GM18502 (cell line): Measurements from ENCODE around the gene JMJD1C.
"Not testable (repeated sequence)": the region's sequence is repeated elsewhere in the genome, so short reads cannot be mapped to it uniquely, and the experiment has no call there.

Experiments
- ATAC-seq: cut with Tn5 transposase; IDR thresholded peaks from one replicate; pipeline ENCODE4 v1.9.1; 2021; ENCODE audit warnings: mild to moderate bottlenecking; ENCODE audit not compliant: unreplicated experiment, poor library complexity

The JMJD1C gene

GRCh38 chr10:63240807-63241206, 225.0 kb downstream of the JMJD1C start:
- ATAC-seq = no peak

DNA sequence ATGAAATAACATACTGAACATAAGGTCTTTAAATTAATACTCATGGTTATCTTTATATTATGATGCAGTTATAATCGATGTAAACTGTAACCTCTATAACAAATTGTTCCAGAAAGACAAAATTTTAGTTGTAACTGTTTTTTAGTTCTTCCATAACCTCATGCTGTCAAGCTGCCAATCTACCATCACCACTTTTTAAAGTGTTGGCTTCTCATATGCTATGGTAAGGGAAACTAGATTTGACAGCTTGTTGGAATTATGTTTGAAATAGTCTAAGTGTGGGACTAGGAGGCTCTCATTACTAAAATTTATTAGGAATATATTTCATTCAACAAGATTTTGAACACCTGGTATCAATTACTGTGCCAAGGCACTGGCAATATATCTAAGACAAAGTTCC, 227.3 kb downstream of the JMJD1C start:
- ATAC-seq = no peak

GRCh38 chr10:63237396-63237795, 228.4 kb downstream of the JMJD1C start:
- ATAC-seq = no peak

- peak; percentile 97 for ATAC-seq
Measured at GRCh38 chr10:63236113-63236935, 229.5 kb downstream of the JMJD1C start.

DNA sequence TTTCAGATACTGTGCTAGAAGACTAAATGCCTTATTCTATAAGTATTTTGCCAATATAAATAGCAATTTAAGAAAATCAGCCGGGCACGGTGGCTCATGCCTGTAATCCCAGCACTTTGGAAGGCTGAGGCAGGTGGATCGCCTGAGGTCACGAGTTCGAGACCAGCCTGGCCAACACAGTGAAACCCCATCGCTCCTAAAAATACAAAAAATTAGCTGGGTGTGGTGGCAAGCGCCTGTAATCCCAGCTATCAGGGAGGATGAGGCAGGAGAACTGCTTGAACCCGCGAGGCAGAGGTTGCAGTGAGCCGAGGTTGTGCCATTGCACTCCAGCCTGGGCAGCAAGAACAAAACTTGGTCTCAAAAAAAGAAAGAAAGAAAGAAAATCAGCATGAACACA, 230.6 kb downstream of the JMJD1C start:
- not testable (repeated sequence) for ATAC-seq

- no peak for ATAC-seq
Measured at GRCh38 chr10:63229161-63229560, 236.6 kb downstream of the JMJD1C start.

- no peak for ATAC-seq
Measured at GRCh38 chr10:63228237-63228636, 237.5 kb downstream of the JMJD1C start.

GRCh38 chr10:63227207-63227895, 238.4 kb downstream of the JMJD1C start:
- peak; percentile 57 for ATAC-seq

DNA sequence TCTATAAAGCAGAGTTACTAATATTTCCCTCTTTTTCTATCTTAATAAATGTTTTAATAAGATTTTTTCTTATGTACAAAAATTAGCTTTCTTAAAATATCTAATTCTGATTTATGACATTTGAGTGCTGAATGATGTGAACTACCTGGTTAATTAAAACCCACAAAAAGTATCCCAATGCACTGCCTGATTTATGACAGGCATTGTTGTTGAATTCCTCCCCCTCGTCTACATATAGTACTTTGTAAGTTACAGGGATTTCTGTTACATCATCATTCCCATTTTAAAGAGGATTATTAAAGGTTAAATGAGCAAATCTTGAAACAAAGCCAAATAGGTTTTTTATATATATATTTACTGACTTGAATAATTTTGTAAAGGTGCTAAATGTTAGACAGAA, 241.5 kb downstream of the JMJD1C start:
- ATAC-seq = no peak

DNA sequence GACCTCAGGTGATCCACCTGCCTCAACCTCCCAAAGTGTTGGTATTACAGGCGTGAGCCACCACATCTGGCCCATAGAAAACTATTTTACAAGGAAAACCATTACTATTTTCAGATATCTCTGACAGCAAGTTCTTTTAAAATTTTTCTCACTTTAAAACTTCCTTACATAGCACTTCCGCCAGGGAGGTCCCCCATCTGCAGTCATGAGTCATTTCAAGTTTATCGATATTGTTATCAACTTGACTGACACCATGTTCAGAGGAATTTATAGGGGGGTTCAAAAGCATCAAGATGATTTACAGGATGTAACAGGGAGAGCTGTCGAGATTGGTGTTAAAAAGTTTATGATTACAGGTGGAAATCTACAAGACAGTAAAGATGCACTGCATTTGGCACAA, 243.8 kb downstream of the JMJD1C start:
- peak; percentile 57 for ATAC-seq

DNA sequence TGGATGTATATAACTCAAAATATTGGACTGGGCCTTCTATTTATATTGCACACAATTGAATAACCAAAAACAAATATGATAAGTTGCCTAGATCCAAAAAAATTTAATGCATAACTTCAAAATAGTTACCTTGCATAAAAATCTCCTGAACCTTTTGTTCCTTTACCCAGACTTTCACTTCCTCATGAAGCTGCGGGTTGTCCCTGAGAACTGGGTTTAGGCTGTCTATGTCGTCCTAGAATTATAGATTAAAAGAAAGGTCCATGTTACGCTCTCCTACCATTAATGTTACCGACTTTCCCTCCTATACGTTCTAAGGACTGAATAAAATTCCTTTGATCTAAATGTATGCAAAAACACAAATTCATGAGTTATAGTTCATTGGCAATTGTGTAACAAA, 246.0 kb downstream of the JMJD1C start:
- no peak for ATAC-seq

DNA sequence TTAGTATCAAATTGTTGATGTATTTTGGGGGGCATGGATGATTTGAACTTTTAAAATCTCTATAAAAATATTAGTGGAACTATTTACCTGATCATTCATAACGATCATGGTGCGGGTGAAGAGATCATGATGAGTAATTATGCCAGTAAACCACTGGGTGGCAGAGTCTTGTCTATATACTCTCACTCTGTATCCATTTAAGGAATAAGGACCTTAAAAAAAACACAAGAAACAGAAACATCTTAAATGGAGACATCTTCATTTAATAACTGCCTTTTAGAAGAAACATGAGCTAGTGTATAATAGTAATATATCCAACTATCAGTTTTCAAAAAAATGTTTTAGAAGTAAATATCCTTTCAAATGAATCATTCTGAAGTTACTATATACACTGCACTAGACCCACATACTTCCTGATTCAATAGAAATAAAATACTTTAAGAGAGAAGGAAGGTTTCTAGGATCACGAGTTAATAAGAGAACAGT, 248.6 kb downstream of the JMJD1C start:
- peak; percentile 73 for ATAC-seq

- no peak for ATAC-seq
Measured at GRCh38 chr10:63214571-63214970, 251.2 kb downstream of the JMJD1C start.

GRCh38 chr10:63213489-63213888, 252.3 kb downstream of the JMJD1C start:
- no peak for ATAC-seq

DNA sequence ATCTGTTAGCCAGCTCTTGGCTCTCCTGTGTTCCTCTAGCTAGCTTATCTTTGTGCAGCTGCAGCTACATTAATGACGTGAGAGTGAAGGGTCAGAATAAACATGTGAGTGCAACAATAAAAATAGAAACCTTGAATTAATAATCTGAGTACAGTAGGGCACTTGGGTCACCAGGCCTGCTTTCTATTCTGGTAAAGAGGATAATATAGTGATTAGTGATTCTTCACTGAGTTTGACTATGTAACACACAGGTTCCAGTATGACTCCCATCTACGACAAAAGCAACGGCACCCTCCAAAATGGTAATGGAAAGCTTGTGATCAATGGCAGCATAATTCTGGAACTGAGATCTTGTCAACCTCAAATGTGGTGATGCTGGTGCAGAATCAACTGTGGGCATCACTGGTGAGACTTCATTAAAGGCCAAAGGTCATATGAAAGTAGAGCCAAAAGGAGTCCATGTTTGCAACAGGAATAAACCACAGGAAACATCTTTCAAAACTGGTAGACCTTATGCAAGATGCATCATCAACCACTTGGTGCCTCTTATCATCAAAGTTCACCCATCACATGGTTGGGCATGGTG, 255.1 kb downstream of the JMJD1C start:
- peak; percentile 47 for ATAC-seq

- ATAC-seq = no peak
Measured at GRCh38 chr10:63209705-63210104, 256.1 kb downstream of the JMJD1C start.

DNA sequence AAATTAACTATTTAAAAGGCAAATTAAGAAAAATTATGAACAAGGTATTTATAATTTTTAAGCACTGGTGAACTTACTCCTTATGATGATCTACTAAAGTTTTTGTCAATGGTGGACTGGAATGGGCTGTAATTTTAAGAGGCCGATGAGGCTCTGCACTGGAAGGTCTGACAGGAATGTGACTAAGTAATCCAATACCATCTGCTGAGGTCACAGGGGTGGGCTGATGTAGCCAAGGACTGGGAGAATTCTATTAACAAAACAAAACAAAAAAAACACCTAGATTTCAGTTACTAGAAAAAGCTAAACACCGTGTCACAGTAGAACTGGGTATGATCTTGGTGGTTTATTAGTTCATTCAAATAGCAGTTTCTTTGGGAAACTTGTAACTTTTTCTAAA, 256.8 kb downstream of the JMJD1C start:
- ATAC-seq = no peak

DNA sequence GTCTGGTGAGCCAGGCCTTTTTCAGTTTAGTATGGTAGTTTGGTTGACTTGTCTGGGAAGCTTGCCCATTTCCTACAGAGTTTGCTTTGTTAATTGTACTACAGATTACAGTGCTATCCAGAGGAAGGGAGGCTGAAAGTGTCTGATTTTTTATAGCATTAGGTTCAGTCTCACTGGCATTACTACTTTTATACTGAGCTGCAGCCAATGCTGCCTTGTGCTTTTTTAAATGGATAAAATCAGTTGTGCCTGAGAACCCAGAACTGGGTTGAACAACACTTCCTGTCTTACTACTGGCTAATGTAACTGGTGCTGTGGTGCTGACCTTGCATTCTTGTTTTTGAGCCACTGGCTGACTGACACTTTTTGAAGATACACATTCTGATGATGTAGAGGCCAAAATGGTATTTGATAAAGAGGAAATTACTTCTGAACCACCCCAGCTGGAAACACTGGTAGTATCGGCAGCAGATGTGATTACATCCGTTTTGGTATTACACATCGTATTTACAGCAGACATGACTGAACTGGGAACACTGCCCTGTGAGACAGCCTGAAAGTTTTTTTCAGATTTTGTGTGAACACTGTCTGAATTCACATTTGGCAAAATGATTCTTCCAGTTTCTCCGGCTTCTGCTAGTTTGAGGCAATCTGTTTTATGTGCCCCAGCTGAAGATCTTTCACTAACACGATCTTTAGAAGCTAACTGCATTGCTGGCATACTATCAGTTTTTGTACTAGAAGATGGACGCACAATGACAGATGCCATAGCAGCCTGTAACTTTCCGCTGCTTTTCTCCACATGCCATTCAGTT, 258.6 kb downstream of the JMJD1C start:
- peak; percentile 51 for ATAC-seq

GRCh38 chr10:63206576-63206975, 259.2 kb downstream of the JMJD1C start:
- ATAC-seq = no peak

DNA sequence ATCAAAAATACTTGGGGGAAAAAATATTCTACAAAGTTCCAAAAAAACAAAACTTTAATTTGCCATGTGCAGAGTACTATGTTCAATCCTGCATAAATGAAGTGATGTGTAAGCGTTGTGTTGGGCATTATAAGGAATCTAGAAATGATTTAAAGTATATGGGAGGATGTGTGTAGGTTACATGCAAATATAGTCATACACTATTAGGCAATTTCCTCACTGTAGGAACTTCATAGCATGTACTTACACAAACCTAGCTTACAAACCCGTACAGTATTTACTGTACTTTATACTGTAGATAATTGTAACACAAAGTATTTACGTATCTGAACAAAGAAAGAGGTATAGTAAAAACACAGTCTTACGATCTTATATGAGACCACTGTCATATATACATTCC, 260.4 kb downstream of the JMJD1C start:
- ATAC-seq = no peak
